Retinal pigment epithelial cell (primary cell): Measurements from ENCODE around the gene IL1A.

Experiments
- DNase-seq: peaks from one replicate; pipeline ENCODE4 v3.0.0-alpha.2; 2010; ENCODE audit warnings: low read depth
- H3K4me3 ChIP-seq: 2 replicates; pipeline ENCODE4 v1.5.1; 2011; ENCODE audit warnings: mild to moderate bottlenecking, low read length, control low read depth, moderate library complexity
- TF ChIP-seq, protein P1 (sequence below): conservative IDR thresholded peaks from 2 replicates; pipeline ENCODE4 v1.5.1; 2011; ENCODE audit warnings: low read depth, low read length, control low read depth, inconsistent platforms

Gene IL1A

DNA sequence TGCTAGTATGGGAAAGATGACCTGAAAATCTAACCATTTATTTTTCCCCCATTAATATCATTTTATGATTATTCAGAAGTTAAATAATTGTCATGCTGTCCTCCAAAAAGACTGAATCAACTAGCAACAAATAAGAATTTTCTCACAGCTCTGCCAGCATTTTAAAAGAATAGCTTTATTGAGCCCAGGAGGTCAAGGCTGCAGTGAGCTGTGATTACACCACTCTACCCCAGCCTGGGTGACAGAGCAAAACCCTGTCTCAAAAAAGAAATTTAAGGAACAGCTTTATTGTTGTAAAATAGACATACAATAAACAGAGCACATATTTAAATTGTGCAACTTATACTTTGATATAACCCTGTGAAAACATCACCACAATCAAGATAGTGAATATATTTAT lies 24.8 kb upstream of the IL1A start:
- no peak for DNase-seq
- TF ChIP-seq, protein P1, sequence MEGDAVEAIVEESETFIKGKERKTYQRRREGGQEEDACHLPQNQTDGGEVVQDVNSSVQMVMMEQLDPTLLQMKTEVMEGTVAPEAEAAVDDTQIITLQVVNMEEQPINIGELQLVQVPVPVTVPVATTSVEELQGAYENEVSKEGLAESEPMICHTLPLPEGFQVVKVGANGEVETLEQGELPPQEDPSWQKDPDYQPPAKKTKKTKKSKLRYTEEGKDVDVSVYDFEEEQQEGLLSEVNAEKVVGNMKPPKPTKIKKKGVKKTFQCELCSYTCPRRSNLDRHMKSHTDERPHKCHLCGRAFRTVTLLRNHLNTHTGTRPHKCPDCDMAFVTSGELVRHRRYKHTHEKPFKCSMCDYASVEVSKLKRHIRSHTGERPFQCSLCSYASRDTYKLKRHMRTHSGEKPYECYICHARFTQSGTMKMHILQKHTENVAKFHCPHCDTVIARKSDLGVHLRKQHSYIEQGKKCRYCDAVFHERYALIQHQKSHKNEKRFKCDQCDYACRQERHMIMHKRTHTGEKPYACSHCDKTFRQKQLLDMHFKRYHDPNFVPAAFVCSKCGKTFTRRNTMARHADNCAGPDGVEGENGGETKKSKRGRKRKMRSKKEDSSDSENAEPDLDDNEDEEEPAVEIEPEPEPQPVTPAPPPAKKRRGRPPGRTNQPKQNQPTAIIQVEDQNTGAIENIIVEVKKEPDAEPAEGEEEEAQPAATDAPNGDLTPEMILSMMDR: no peak
- no peak overlapping the region for H3K4me3 ChIP-seq

DNA sequence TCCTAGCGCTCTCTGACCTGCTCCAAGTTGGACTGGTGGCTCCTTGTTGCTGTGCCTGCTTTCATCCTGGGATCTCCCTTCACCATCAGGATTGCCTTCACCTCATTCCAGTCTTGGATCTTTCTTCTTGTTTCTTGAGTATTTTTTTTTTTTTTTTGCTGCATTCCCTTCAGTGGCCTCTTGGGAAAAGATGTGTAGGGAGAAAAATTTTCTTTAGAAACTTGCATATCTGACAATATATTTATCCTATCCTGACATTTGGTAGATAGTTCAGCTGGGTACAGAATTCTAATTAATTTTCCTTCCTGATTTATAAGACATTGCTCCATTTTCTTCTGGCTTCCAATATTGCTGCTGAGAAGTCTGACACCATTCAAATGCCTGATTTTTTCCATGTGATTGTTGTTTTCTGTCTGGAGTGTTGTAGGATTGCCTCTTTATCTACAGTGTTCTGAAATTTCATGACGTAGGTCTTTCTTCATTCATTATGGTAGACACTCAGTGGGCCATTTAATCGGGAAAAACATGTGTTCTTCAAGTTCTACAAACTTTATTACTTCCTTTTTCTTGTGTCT lies 23.0 kb upstream of the IL1A start:
- DNase-seq: no peak
- TF ChIP-seq, protein P1: peak; percentile 16
- no peak overlapping the region for H3K4me3 ChIP-seq

DNA sequence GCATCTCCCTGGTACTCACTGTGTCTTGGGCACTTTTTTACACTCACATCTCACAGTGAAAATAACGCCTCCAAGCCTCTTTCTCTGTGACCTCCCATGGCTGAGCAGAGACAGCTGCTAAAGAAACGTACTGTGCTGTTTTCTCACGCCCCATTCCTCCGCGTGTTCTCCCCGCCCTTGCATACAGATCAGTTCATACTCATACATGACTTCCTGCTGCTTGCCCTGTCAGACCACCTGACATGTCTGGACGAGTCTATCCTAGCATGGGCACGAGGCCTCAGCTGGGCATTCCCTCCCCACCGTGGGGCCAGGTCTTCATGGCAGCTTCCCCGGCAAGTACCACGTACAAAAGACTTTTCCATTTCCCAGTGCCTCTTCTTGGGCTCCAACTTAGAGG lies 21.2 kb upstream of the IL1A start:
- H3K4me3 ChIP-seq: no peak overlapping the region
- TF ChIP-seq, protein P1: no peak
- DNase-seq: no peak

DNA sequence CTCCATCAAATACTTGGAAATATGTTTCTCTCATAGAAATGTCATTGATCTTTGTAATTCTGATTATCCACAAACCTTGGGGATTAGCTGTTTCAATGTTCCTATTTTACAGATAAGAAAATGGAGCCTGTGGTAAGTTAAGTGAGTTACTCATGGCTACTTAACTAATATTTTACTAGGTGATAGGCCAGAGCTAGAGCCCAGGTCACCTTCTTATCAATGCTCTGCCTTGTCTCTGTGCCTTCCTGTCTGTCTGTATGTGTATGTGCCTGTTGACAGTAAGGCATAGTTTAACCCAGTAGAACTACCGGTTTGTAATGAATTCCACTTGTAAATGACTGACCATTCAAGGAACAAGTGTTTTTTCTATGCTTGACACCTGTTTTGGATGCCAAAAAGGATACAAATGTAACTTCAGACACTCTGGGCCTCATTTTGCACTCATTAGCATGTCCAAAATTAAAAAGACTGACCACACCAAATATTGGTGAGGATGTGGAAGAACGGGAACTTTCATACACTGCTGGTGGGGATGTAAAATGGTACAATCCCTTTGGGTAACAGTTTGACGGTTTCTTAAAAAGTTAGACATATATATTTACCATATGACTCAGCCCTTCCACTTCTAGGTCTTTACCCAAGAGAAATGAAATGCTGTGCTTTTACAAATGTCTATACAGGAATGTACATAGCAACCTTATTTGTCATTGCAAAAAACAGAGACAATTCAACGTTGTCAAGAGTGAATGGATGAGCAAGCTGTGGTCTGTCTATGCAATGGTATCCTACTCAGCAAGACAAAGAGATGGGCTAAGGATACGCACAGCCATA lies 19.6 kb upstream of the IL1A start:
- no peak for DNase-seq
- H3K4me3 ChIP-seq: no peak overlapping the region
- TF ChIP-seq, protein P1: no peak

DNA sequence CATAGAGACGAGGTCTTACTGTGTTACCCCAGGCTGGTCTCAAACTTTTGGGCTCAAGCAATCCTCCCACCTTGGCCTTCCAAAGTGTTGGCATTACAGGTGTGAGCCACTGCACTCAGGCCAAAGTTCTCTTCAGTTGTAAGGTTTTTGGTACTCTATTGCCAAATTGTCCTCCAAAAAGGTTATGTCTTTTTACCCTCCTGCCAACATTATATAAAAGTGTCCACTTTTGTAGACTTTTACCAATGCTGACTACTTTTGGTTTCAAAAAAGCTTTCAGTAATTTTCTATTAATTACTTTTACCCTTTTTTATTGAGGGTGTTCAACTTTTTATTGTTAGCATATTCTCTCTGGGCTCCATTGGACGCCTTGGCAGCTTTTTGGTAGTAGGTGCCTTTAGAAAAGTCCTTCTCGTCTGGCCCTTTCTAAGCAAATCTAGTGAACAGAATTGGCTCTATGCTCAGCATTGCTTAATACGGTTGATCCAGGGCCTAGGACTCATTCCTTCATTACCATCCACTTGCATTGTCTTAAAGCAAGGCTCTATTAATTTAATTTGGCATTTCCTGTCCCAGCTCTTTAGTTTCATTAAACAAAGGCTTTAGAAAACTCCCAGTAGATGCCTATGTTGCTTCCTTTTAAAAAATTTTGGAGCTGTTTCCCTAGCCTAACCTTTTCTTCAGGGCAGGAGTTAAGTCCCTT lies 16.7 kb upstream of the IL1A start:
- DNase-seq: no peak
- H3K4me3 ChIP-seq: no peak overlapping the region
- TF ChIP-seq, protein P1: no peak

DNA sequence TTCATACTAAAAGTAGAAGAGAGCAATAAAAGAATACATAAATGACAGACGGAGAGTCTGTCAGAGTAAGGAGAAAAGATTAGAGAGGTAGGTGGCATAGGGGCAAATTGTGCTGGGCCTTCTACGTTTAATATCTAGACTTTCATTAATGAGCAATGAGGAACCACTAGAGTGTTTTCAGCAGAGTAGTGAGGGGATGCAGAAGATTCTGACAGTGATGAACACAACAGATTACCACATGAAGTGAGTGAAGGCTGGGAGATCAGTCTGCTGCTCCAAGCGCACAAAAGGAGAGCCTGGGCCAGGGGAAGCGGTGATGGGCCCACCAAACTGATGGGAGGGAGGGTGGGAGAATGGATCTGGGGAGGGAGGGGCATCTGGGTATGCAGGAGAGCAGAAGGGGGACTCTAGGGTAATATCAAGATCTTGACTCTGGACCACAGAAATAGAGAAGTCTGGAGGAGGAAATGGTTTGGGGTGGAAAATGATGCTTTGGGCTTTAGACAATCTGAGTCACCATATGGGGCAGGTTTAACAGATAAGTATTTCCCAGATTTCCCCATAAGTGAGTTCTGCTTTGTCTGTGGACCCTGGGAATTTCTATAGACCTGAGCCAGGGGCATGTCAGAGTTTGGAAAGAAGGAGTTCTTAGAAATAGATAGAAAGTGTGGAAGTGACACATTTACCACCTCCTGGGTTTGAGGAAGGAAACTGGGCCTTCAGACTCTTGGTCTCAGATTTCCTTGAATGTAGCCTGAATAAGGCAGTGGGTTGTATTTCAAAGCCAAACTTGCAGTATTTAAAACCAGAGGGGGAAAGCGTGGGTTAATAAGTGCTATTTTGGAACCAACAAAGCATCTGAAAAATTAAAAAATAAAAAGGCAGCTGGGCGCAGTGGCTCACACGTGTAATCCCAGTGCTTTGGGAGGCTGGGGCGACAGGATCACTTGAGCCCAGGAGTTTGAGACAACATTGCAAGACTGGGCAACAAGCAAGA lies 15.0 kb upstream of the IL1A start:
- H3K4me3 ChIP-seq: no peak overlapping the region
- DNase-seq: no peak
- TF ChIP-seq, protein P1: no peak
